ENCODE results near the gene UNC119. TPM values are rescaled to one million over a fixed set of nuclear protein-coding genes. Genes with fewer than 3 reads are reported as not detected.

Gene UNC119
- total and polyA plus RNA-seq, 2 experiments from 2014 or later = 101 to 124 TPM

- Histone ChIP-seq H3K9me3 (ENCODE audit: low read depth) (no peaks in the 10 kb centered on the region), H3K4me1 (ENCODE audit: low read depth) (no peaks in the 10 kb centered on the region), H3K4me3 (no peak overlapping the region), H3K27ac (no peak overlapping the region), H3K36me3 (no peaks in the 10 kb centered on the region), H3K27me3 (no peaks in the 10 kb centered on the region)
- no peak for DNase-seq (ENCODE audit: low read depth in 1 of 2, low spot score in 1 of 2)
- TF ChIP-seq CTCF (IDR thresholded peaks at IDR 0.05; ENCODE audit: low read depth, low read length) = no peak
Observed at GRCh38 chr17:28538296-28538895, 14.0 kb downstream of the UNC119 start.

GRCh38 chr17:28537219-28537610, 15.2 kb downstream of the UNC119 start:
- Histone ChIP-seq H3K36me3 (no peaks in the 10 kb centered on the region), H3K4me3 (no peak overlapping the region), H3K9me3 (ENCODE audit: low read depth) (no peaks in the 10 kb centered on the region), H3K27ac (no peak overlapping the region), H3K4me1 (ENCODE audit: low read depth) (no peaks in the 10 kb centered on the region), H3K27me3 (no peaks in the 10 kb centered on the region)
- DNase-seq (ENCODE audit: low read depth in 1 of 2, low spot score in 1 of 2) = no peak
- no peak for TF ChIP-seq CTCF (IDR thresholded peaks at IDR 0.05; ENCODE audit: low read depth, low read length)

- Histone ChIP-seq H3K9me3 (ENCODE audit: low read depth) (no peaks in the 10 kb centered on the region), H3K4me3 (no peak overlapping the region), H3K27me3 (no peaks in the 10 kb centered on the region), H3K36me3 (no peaks in the 10 kb centered on the region), H3K4me1 (ENCODE audit: low read depth) (no peaks in the 10 kb centered on the region), H3K27ac (no peak overlapping the region)
- DNase-seq (ENCODE audit: low read depth in 1 of 2, low spot score in 1 of 2) = no peak
- no peak for TF ChIP-seq CTCF (IDR thresholded peaks at IDR 0.05; ENCODE audit: low read depth, low read length)
Observed at GRCh38 chr17:28536532-28537218, 15.7 kb downstream of the UNC119 start.

GRCh38 chr17:28534740-28535375, 17.6 kb downstream of the UNC119 start:
- Histone ChIP-seq H3K36me3 (no peaks in the 10 kb centered on the region), H3K27ac (no peak overlapping the region), H3K9me3 (ENCODE audit: low read depth) (no peaks in the 10 kb centered on the region), H3K4me3 (no peak overlapping the region), H3K27me3 (no peaks in the 10 kb centered on the region), H3K4me1 (ENCODE audit: low read depth) (no peaks in the 10 kb centered on the region)
- no peak for TF ChIP-seq CTCF (IDR thresholded peaks at IDR 0.05; ENCODE audit: low read depth, low read length)
- DNase-seq (ENCODE audit: low read depth in 1 of 2, low spot score in 1 of 2) = no peak

- no peaks in the 10 kb centered on the region for H3K4me1 ChIP-seq (ENCODE audit: low read depth)
- DNase-seq (ENCODE audit: low read depth in 1 of 2, low spot score in 1 of 2) = no peak
Observed at GRCh38 chr17:28533091-28533807, 19.2 kb downstream of the UNC119 start.

More at GRCh38 chr17:28533091-28533807, 19.2 kb downstream of the UNC119 start:
- no peak overlapping the region for H3K4me3 ChIP-seq
- no peak for TF ChIP-seq CTCF (IDR thresholded peaks at IDR 0.05; ENCODE audit: low read depth, low read length)
- no peak overlapping the region for H3K27ac ChIP-seq
- H3K9me3 ChIP-seq (ENCODE audit: low read depth) = no peaks in the 10 kb centered on the region
- no peaks in the 10 kb centered on the region for H3K27me3 ChIP-seq
- H3K36me3 ChIP-seq = no peaks in the 10 kb centered on the region
